ENCODE data around the gene KRT74.
"Not testable (repeated sequence)": the region's sequence is repeated elsewhere in the genome, so short reads cannot be mapped to it uniquely, and the experiment has no call there.

The KRT74 gene

DNA sequence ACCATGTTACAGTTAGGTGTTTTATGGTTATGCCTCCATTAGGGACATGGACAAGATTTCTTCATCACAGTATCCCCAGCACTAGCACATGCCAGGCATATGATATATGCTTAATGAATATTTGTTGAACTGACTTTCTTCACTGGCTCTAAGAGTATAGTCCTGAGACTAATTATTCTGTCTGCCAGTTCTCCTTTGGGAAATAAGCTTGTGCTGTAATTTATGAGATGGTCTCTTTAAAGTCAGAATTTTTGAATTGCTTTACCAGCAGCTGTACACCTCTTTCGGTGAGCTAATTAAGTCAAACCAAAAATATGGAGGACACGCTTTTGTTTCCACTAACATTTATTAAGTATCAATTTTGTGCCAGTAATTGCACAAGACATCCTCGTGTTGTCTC, 32.5 kb upstream of the KRT74 start:
- intact Hi-C loops (cut with DNase I) = no loop called here
- DNase-seq = no peak

GRCh38 chr12:52605542-52605941, 31.9 kb upstream of the KRT74 start:
- intact Hi-C loops (cut with DNase I) = no loop called here
- peak in 1 of 42 donors; percentile 6 for DNase-seq

DNA sequence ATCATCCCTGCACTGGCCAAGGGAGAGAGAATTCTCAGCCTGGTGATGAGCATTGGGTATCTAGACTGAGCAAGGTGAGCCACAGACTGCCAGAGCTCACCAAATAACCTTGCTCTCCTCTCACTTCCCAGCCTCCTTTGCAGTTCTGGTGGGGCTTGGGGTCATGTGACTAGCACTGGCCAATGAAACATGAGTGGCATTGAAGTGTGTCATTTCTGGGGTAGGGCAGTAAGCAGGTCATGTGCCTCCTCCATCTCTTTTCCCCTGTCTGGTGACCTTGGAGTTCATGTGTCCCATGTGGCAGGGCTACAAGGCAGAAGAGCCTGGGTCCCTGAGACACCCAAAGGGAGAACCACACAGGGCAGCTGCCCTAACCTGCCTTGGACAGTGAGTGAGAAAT, 31.2 kb upstream of the KRT74 start:
- DNase-seq = peak in 3 of 42 donors; percentile 2 to 20 (median 14)
- intact Hi-C loops (cut with DNase I) = no loop called here

- intact Hi-C loops (cut with DNase I) = no loop called here
- DNase-seq = no peak
These were observed 29.7 kb upstream of the KRT74 start for GRCh38 chr12:52603314-52603713.

DNA sequence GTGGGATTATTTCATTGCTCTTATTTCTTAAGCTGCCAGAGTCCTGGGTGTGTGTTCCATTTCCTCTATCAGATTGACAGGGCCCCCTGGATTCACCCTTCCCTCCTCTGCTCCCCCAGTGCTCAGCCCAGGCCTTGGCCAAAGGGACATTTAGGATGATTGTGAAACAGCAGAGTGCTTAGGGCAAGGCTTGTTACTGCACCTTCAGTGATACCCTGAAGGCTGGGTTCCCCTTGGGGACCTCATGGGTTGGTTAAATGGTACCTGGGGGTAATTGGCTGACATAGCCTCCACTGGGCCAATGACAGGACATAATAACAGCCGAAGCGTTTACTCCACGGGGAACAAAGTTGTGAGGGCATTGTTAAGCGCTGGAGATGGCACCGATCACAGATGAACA, 28.9 kb upstream of the KRT74 start:
- intact Hi-C loops (cut with DNase I) = no loop called here
- DNase-seq = peak in 2 of 42 donors; percentile 8 to 12

GRCh38 chr12:52601671-52602070, 28.0 kb upstream of the KRT74 start:
- intact Hi-C loops (cut with DNase I) = no loop called here

GRCh38 chr12:52600941-52601481, 27.4 kb upstream of the KRT74 start, which contains the start of gene KRT72:
KRT72 (minus strand) TSS chr12:52601463; CDS start chr12:52601452, 11 bp downstream.
- peak in 3 of 42 donors; percentile 6 to 37 (median 27) for DNase-seq
- intact Hi-C loops (cut with DNase I) = no loop called here

More at GRCh38 chr12:52601671-52602070, 28.0 kb upstream of the KRT74 start:
- DNase-seq = peak in 2 of 42 donors; percentile 4 to 25

DNA sequence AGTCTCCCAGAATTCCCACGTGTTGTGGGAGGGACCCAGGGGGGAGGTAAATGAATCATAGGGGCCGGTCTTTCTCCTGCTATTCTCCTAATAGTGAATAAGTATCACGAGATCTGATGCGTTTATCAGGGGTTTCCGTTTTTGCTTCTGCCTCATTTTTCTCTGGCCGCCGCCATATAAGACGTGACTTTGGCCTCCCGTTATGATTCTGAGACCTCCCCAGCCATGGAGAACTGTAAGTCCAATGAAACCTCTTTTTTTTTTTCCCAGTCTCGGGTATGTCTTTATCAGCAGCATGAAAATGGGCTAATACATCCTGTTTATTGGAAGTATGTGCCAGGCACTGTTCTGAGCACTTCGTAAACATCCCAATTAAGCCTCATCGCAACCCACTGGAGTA, 26.8 kb upstream of the KRT74 start:
- peak in 1 of 42 donors; percentile 14 for DNase-seq
- intact Hi-C loops (cut with DNase I) = no loop called here

DNA sequence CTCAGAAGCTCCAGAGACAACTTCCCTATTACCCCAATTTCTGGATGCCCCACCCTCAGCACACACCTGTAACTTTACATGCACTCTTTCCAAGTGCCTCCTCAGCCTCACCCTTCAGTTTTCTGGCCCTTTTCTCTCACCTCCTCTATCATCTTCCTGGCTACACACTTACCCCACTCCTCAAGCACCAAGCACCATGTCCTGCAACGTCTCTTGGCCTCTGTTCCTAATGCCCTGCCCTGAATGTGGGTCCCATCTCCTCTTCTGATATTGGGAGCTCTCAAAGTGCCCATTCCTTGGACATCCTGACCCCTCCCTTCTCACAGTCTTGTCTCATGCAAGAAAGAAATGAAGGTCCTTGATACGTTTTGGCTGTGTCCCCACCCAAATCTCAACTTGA, 26.4 kb upstream of the KRT74 start:
- DNase-seq = peak in 1 of 42 donors; percentile 13
- intact Hi-C loops (cut with DNase I) = no loop called here

DNA sequence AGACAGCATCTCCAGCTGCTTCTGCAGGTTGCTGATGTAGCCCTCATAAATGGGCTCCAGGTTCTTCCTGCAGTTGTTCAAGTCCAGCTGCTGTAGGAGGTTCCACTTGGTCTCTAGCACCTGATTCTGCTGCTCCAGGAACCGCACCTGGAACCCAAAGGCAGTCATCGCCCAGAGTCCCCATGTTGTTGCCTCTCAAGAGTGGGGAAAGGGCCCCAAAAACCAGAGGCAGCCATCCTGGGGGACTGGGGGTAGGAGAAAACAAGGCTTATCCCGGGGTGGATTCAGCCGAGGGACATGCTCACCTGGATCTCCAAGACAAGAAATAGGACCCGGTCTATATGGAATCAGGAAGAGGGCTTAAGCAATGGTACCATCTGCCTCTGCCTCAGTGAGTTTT, 25.3 kb upstream of the KRT74 start:
- intact Hi-C loops (cut with DNase I) = no loop called here
- DNase-seq = peak in 1 of 42 donors; percentile 6

DNA sequence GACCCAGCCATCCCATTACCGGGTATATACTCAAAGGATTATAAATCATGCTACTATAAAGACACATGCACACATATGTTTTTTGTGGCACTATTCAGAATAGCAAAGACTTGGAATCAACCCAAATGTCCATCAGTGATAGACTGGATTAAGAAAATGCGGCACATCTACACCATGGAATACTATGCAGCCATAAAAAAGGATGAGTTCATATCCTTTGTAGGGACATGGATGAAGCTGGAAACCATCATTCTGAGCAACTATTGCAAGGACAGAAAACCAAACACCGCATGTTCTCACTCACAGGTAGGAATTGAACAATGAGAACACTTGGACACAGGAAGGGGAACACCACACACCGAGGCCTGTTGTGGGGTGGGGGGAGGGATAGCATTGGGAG, 20.6 kb upstream of the KRT74 start:
- intact Hi-C loops (cut with DNase I); DNase-seq: not testable (repeated sequence)

GRCh38 chr12:52591521-52591920, 17.9 kb upstream of the KRT74 start:
- intact Hi-C loops (cut with DNase I) = no loop called here
- DNase-seq = no peak

GRCh38 chr12:52590021-52590420, 16.4 kb upstream of the KRT74 start:
- intact Hi-C loops (cut with DNase I) = no loop called here
- no peak for DNase-seq

DNA sequence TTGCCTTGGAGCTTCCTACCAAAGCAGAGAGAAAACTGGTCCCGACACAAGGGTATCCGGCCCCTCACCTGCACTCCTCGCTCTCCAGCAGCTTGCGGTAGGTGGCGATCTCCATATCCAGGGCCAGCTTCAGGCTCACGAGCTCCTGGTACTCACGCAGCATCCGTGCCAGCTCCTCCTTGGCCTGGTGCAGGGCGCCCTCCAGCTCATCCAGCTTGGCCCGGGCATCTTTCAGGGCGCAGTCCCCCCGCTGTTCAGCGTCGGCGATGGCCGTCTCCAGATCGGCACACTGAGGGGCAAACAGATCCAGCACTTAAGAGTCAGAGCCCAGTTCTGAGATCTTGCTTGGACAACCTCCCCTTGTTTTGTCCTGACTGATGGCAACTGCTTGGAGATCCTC, 13.9 kb upstream of the KRT74 start:
- no peak for DNase-seq
- intact Hi-C loops (cut with DNase I) = no loop called here

- intact Hi-C loops (cut with DNase I) = no loop called here
- DNase-seq = peak in 1 of 42 donors; percentile 14
These were observed 12.3 kb upstream of the KRT74 start for GRCh38 chr12:52585946-52586345.

- no peak for DNase-seq
- intact Hi-C loops (cut with DNase I) = no loop called here
These were observed 11.4 kb upstream of the KRT74 start for GRCh38 chr12:52585066-52585465.

GRCh38 chr12:52584156-52584682, 10.6 kb upstream of the KRT74 start:
- intact Hi-C loops (cut with DNase I) = loop anchor here (5.0 kb wide), 1 partner anchor 288 kb away; no protein-coding TSS in a partner anchor
- peak in 3 of 42 donors; percentile 2 to 3 (median 3) for DNase-seq

- peak; percentile 22 to 82 (median 62) for DNase-seq
- intact Hi-C loops (cut with DNase I) = loop anchor here (5.0 kb wide), 1 partner anchor 289 kb away; no protein-coding TSS in a partner anchor
These were observed 9.4 kb upstream of the KRT74 start for GRCh38 chr12:52582971-52583456.

- intact Hi-C loops (cut with DNase I) = loop anchor here (5.0 kb wide), 1 partner anchor 290 kb away; no protein-coding TSS in a partner anchor
- peak in 2 of 42 donors; percentile 6 to 7 for DNase-seq
These were observed 8.8 kb upstream of the KRT74 start for GRCh38 chr12:52582486-52582885.

DNA sequence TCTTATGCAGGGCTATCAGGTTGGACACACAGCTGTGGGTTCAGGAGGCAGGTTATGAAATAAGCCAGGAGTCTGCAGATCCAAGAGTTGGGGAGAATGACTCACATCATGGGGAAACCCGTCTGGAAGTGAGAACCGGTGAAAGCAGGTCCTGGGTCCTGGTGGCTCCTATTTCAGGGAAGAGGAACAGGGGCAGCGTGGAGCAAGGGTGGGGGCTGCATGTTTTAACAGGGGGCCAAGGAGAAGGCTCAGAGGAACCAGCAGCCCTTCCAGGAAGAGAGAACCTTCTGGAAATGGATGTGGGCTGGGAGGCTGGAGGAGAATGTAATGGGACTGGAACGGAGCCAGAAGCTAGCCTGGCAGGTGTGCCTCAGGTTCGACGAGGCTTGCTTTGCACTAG, 7.8 kb upstream of the KRT74 start:
- peak in 1 of 42 donors; percentile 19 for DNase-seq

DNA sequence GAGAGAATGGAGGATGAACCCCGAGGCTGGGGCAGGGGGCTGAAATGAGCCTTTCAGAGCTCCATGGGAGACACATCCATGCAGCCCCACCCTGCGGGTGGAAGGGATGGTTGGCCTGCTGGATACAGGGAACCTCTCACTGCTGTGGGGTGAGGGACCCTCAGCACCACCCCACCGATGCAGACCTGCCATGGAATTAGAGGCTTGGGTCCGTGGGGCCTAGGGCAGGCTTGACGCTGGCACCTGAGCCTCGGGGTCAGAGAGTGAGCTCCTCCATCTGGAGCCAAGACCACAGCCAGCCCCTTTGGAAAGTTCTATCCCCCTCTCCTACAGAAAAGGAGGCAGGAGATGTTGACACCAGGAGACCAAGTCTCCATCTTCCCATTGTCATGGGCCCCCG, 7.4 kb upstream of the KRT74 start:
- intact Hi-C loops (cut with DNase I) = loop anchor here (5.0 kb wide), 1 partner anchor 291 kb away; no protein-coding TSS in a partner anchor

More for the DNA sequence above, 7.8 kb upstream of the KRT74 start:
- intact Hi-C loops (cut with DNase I) = loop anchor here (5.0 kb wide), 1 partner anchor 291 kb away; no protein-coding TSS in a partner anchor

More for the DNA sequence above, 7.4 kb upstream of the KRT74 start:
- DNase-seq = no peak
